ENCODE results near the gene TAF8.

- TF ChIP-seq CTCF (IDR thresholded peaks at IDR 0.05 in 2 of 3, conservative IDR thresholded peaks at IDR 0.05 in 1 of 3; ENCODE audit: control insufficient read depth in 2 of 3, extremely low read depth in 1 of 3, insufficient read depth in 1 of 3, low read depth in 3 of 3, low read length in 3 of 3) (no peak), NR2F1 (conservative IDR thresholded peaks at IDR 0.05) (no peak), SRF (IDR thresholded peaks at IDR 0.05; ENCODE audit: low read depth in 2 of 2, low read length in 2 of 2) (no peak), TARDBP (IDR thresholded peaks at IDR 0.05; ENCODE audit: borderline replicate concordance) (no peak), ZNF384 (IDR thresholded peaks at IDR 0.05; ENCODE audit: borderline replicate concordance, low read depth, low read length) (no peak), ZNF24 (IDR thresholded peaks at IDR 0.05) (no peak), CREB1 (IDR thresholded peaks at IDR 0.05; ENCODE audit: low read depth) (no peak), NR2C1 (IDR thresholded peaks at IDR 0.05) (no peak), FOXM1 (IDR thresholded peaks at IDR 0.05; ENCODE audit: low read depth, low read length) (no peak), PRDM15 (CRISPR knock-in tag; IDR thresholded peaks at IDR 0.05) (no peak)
Observed at GRCh38 chr6:42041481-42042053, 8.8 kb upstream of the TAF8 start.

Data from GM12878 (cell line).